GM21423 (cell line): ENCODE measurements around the gene SPATC1L.
"Not testable (repeated sequence)": the region's sequence is repeated elsewhere in the genome, so short reads cannot be mapped to it uniquely, and the experiment has no call there.

Experiments
- ATAC-seq: cut with Tn5 transposase; IDR thresholded peaks from one replicate; pipeline ENCODE4 v1.9.1; 2021; ENCODE audit warnings: mild to moderate bottlenecking, moderate library complexity; ENCODE audit not compliant: unreplicated experiment

The SPATC1L gene

DNA sequence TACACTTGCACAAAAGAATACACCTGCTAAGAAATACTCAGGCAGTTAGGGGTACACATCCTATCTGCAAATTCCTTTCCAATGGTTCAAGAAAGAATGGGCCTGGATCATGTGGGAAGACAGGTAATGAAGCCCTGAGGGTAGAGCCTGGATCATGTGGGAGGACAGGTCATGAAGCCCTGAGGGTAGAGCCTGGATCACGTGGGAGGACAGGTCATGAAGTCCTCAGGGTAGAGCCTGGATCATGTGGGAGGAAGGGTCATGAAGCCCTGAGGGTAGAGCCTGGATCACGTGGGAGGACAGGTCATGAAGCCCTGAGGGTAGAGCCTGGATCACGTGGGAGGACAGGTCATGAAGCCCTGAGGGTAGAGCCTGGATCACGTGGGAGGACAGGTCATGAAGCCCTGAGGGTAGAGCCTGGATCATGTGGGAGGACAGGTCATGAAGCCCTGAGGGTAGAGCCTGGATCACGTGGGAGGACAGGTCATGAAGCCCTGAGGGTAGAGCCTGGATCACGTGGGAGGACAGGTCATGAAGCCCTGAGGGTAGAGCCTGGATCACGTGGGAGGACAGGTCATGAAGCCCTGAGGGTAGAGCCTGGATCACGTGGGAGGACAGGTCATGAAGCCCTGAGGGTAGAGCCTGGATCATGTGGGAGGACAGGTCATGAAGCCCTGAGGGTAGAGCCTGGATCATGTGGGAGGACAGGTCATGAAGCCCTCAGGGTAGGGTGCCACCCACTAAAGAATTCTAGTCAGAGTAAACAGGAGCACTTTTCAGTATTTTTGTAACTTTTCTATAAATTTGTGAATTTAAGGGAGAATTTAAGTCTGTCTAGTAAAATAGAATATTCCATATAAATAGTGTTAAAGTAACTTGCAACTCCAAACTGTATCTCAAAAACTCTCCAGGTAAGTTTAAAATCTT is 16.9 kb upstream of the SPATC1L start:
- not testable (repeated sequence) for ATAC-seq

DNA sequence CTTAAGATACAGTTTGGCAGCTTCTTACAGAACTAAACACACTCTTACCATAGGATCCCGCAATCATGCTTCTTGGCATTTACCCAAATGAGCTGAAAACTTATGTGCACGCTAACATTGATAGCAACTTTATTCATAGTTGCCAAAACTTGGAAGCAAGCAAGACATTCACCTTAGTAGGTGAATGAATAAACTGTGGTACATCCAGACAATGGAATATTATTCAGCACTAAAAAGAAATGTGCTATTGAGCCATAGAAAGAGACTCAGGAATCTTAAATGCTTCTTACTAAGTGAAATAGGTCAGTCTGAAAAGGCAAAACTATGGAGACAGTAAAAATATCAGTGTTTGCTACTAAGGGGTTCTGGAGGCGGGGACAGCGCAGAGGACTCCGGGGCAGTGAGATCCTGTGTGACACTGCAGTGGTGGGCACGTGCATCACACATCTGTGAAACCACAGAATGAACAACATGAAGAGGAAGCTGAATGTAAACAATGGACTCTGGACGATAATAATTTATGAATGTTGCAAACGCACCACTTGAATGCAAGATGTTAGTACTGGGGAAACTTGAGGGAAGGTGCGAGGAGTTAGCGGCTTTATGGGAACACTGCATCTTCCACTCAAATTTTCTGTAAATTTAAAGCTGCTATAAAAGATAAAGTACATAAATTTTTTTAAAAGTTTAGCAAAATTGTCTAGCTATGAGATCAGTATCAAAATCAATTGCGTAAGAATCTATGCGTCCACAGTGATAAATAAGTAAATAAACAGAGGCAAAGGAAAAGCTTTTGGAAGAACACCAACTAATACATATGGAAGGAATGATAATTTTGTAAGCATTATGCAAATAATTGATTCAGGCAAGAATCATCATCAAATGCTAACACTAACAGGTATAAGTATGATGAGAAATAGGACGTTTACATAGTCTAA is 15.4 kb upstream of the SPATC1L start:
- ATAC-seq: no peak

DNA sequence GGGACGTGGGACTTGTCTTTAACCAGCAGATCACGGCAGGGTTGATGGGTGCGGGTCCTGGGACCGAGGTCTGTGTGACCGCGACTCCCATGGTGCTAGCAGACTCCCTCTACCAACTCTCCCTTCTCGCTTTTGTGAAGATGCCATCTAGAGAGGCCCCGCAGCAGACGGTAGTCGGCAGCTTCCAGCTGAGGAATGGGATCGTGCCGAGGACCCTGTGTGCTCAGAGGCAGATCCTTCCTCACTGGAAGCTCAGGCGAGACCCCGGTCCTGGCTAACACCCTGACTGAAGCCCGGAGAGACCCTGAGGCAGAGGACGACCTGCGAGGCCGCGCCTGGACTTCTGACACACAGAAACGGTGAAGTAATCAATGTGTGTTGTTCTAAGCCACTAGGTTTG is 12.5 kb upstream of the SPATC1L start:
- no peak for ATAC-seq

DNA sequence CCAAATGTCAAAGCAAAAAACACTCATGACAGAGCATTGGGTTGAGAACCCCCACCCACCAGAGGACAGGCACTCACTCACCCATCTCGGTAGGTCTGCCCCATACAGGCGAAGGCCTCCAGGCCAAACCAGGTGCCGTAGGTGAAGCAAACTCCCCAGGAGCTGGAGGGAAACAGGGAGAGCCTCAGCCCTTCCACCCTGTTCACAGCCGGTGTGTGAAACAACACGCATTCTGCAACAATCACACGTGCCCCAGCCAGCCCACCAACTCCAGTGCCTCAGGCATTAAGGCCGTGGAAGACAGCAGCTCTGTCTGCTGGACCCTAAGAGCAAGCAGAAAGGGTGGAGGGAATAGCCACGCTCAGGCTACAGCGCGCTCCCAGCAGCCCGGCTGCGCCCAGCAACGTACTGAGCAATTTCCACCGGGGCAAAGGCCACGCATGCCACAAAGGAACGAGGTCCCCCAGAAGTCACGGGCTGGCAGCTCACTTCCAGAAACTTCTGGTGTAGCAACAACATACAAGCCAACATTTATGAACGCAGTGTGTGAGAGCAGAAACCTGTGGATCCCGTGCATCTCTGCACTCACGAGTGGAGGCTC is 11.4 kb upstream of the SPATC1L start:
- no peak for ATAC-seq

DNA sequence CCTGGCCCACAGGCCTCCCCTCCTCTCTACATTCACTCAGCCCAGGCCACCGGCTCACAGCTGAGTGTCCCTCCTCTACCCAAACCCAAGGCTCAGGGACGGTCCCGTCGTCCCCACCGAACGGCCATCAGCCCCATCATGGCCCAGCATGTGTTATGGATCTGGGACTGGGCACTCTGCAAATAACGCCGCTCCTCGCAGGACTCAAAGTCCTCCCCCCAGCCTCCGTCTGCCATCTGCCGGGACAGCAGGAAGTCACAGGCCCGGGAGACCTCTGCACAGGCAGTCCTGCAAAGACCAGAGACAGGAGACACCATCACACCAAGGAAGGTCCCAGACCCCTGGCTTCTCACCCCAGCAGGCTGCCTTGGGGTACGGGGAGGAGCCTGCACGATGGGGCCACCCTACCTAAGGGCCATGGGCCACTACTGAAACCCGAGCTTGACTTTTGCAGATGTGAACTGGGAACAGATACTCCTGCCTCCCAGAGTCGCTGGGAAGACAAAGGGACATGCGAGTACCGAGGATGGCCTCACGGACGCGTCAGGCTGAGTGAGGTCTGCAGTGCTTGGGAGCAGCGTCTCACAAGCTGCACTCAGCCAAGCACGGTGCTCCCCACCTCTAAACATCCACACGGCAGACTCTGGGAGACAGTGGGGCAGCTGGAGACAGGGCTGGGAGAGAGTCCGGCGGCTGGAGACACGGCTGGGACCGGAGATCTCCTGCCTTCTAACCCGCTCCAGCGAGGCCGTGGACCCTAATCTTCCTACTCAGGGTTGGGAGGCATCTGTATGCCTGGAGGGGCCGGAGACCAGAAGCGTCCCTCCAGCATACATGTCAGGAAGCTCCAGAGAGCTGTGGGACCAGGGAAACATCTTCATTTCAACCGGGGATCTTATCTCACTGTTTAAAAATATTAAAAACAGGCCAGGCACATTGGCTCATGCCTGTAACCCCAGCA is 10.4 kb upstream of the SPATC1L start:
- ATAC-seq: no peak

DNA sequence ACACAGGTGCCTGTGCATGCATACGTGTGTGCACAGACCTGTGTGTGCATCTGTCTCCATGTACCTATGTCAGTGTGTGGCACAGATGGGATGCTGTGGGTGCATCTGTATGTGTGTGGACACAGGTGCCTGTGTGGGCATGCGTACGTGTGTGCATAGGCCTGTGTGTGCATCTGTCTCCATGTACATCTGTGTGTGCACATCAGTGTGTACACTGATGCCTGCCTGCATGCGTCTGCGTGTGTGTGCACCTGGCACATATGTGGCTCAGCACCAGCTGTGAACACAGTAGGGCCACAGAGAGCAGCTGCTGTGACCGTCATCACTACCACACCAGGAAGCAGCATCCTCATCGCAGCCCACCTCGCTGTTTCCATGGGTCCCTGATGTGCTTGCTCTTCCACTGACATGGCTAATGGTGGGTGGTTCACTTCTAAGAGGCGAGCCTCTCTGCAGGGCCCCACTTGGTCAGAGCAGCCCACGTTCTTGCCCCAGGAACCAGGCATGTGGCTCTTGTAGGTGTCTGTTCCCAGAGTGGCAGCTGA is 9.6 kb upstream of the SPATC1L start:
- no peak for ATAC-seq

DNA sequence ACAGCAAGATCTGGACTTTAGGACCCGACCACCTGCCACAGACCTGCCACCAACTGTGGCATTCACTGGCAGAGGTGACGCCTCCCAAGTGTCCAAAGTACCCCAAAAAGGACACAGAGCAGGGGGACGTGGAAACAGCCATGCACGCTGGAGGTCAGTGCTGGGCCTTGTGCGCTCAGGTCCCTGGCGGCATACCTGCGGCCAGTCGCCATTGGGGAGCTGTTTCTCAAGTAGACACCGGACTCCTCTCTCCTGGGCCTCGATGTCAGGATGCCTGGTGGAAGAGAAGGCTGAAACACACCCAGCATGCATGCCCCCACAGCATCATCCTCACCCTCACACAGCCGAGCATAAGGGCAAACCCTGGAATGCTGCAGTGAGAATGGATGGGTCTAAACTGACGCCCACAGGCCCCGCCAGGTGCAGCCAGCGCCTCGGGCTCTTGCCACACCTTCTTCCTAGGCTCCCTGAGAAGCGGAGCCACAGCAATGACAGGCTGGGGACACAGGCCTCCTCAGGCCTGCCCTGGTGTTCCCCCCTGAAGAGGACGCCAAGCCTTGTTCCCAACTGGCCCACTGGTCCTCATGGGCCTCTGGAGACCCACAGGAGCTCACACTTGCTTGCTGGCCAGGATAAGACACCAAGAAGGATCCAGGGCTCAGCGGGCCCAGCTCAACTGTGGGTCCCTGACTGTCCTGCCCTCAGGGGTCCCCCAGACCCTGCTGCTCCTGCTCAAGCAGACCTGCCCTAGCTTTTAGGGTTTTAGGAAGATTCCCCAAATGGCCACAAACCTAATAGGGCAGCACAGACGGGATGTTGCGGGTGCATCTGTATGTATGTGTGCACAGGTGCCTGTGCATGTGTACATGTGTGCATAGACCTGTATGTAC is 7.7 kb upstream of the SPATC1L start:
- no peak for ATAC-seq

DNA sequence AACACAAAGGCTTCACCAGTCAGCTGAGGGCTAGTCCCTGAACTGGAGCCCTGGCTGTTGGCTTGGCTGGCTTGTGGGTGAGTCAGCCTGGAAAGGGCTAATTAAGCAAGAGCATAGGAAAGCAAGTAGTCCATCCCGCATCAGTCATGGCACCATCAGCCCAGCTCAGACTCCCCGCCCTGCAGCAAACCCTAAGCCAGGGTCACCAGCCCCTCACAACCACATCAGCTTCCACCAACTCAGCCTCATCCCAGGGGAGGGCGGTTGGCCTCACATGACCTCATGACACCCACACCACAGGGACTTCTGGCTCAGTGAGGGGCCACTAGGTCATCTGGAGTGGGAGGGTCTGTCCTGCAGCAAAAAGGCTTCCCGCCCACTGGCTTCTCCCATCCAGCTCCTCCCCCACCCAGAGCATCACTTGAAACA is 7.0 kb upstream of the SPATC1L start:
- no peak for ATAC-seq

DNA sequence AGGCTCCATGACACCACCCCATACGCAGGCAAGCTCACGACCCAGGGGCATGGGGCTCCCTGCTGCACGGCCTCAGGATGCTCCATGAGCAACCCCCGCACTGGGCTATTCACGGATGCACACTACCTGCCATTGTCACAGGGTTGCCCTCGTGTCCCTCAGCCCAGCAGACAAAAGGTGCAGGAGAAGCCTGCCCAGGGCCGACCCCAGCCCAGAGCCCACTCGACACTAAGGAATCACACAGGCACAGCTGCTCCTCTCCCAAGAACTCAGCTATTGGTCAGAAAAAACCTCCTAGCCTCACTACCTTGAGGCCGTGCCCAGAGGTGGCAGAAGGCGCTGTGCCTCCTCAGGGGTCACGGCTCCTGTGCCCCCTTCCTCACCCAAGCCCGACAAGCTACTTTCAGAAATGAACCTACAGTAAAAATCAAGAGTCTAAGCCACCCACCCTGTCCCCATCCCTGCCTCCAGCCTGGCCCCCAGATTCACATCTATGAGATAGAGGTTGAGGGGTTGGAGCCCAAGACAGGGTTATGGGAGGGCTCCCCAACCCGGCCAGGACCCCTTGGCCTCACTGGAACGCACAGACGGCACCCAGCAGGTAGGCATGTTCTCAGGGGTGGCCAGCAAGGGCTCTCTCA is 6.4 kb upstream of the SPATC1L start:
- no peak for ATAC-seq

DNA sequence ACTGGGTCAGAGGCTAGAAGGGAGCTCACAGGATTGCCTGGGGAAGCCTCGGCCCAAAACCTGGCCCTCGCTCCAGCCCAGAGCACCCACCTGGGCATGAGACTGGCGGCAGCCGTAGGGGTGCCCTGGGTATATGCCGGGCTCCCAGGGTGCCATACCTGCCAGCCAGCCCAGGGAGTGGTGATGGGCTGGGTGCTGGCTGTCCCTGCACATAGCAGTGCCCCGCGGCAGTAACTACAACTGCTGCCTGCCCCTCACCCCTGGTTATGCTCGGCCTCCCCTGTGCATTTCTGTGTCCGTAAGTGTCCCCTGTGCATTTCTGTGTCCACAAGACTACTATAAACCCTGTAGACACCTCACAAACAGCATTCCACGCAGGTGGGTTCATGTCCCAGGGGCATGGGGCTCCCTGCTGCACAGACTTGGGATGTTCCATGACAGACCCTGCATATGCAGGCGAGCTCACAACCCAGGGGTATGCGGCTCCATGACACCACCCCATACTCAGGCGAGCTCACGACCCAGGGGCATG is 5.8 kb upstream of the SPATC1L start:
- no peak for ATAC-seq

DNA sequence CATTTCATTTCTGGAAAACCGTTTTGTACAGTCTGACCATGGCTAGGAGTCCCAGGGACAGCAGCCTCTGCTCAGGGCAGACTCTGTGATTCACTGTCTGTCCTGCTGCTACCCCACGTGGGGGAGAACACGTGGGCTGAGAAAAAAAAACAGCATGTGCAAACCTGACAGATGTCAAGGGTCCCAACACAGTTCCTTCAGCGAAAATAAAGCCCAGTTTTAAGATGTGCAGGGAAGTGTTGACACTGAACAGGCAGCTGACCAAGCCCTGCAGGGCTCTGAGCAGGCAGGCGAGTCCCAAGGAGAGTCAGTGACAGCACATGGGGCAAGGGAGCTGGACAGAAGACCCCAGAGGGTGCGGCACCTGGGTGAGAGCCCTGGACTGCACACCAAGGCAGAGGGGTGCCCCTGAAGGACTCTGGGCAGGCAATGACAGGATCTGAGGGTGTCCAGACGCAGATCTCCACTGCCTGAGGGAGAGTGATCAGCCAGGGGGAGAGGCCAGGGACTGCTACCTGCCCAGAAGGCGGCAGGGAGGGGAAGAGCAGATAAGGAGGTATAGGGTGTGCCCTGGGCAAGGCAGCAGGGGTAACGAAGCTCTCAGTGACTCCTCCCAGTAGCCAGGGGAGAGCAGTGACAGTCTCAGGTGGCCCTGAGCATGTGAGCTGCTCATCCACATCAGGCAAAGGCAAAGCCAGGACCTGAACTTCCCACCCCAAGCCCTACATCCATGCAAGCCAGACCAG is 5.1 kb upstream of the SPATC1L start:
- ATAC-seq: no peak

DNA sequence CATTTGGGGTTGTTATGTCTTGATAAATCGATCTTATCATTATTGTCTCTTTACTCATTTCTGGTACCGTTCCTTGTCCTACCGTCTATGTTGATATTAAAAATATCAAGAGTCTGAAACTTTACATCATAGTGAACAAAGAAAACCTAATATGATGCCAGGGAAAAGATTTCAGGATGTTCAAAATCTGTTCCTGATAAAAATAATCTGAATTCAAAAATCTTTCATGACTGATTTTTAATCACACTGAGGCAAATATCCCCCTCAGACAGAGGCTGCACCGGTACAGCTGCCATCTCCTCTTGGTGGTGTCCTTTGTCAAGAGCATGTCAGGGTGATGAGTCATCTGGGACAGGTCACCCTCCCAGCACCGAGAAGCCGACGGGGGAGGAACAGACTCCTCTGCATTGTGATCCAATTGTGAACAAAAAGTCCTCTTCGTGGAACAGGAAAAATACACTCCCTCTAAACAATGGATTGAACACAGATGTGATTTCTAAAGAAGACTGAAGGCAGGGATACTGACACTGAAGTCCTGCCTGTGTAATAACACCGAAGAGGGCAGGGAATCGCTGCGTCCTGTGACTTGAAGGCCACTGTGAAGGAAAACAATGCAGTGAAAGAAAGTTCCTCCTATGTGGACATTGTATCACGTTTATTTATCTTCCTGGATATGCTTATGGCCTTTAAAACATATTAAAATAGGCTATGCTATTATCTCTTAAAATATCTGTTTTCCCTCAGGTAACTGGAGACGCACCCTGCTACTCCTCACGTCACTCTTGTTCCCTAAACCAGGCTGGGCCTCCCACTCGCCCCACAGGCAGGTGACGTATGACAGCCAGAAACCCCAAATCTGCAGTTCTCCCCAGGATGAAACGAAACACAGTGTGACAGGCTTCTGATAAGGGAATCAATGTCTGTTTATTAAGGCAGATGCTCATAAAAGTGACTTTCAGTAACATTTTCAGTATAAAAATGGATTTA is 4.3 kb upstream of the SPATC1L start:
- no peak for ATAC-seq

DNA sequence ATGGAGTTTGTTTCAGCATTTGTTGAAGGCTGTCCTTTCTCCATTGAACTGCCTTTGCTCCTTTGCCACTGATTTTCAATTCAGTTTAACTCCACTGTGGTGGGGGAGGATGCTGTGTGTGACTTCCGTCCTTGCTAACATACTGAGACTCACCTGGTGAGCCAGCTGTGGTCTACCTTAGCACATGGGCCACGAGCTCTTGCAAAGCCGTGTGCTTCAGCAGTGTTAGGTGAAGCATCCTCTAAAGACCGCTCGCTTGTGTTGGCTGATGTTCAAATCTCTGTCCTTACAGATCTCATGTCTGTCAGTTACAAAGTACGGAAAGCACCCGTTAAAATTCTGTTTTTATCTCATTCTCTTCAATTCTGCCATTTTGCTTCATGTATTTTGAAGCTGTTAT is 3.6 kb upstream of the SPATC1L start:
- no peak for ATAC-seq

DNA sequence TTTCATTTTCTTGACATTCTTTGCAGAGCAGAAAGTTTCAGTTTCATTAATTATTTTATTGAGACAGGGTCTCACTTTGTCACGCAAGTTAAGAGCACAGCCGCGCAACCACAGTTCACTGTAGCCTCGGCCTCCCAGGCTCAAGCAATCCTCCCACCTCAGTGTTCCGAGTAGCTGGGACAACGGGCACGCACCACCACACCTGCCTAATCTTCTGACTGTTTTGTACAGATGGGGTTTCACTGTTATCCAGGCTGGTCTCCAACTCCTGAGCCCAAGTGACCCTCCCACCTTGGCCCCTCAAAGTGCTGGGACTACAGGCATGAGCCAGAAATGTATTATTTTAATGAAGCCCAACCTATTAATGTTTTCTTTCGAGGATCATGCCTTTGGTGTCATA is 3.0 kb upstream of the SPATC1L start:
- no peak for ATAC-seq

DNA sequence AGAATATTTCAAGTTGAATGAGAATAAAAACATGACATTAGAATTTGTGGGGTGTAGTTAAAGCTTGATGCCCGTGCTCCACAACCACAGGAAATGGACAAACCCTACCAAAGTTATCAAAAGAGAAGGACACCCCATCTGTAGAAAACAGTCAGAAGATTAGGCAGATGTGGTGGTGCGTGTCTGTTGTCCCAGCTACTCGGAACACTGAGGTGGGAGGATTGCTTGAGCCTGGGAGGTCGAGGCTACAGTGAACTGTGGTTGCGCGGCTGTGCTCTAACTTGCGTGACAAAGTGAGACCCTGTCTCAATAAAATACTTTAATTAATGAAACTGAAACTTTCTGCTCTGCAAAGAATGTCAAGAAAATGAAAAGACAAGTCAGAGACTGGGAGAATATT is 1.5 kb upstream of the SPATC1L start:
- ATAC-seq: no peak
